ENCODE measurements around the gene POLD3. TPM values are rescaled to one million over a fixed set of nuclear protein-coding genes. Genes with fewer than 3 reads are reported as not detected.

Gene POLD3
- total and polyA plus RNA-seq, 2 of the 8 experiments (the other 6 are each of a cell fraction or from before 2014, with no cell fraction given) = 18.1 to 29.3 TPM

DNA sequence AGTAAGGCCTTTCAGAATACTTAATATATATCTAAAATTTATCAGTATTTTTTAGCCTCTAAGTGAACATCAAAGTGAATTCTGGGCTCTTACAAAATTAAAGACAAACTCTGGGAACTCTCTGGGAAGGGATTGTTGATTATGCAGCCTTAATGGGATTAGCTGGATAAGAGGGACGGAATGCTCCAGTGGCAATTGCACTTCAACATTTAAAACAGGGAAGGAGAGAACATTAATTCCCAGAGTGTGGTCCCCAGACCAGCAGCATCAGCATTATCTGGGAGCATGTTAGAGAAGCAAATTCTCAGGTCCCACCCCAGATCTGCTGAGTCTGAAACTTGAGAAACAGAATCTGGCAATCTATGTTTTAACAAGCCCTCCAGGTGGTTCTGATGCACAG is 46.5 kb downstream of the POLD3 start:
- Histone ChIP-seq H3K14ac (ENCODE audit: insufficient read length) (no peak overlapping the region), H3K4me2 (ENCODE audit: insufficient read depth in 1 of 2, low read depth in 2 of 2, low read length in 2 of 2) (no peak overlapping the region), H2AFZ (ENCODE audit: low read length) (no peak overlapping the region), H4K20me1 (replicated peaks in 1 of 2; ENCODE audit: control insufficient read depth in 1 of 2, insufficient read depth in 2 of 2, low read length in 2 of 2) (peaks cover 0 to 2% of the 10 kb centered on the region in 2 experiments), H3K27me3 (replicated peaks in 1 of 4; ENCODE audit: control insufficient read depth in 3 of 4, extremely low read depth in 1 of 4, insufficient read depth in 3 of 4, low read length in 3 of 4) (no peaks in the 10 kb centered on the region), H2BK12ac (ENCODE audit: low read depth, low read length) (no peak overlapping the region), H3K9ac (replicated peaks in 1 of 4; ENCODE audit: extremely low read depth in 1 of 4, low read depth in 3 of 4, low read length in 3 of 4) (no peak overlapping the region), H3K4me1 (replicated peaks in 1 of 4; ENCODE audit: control insufficient read depth in 3 of 4, insufficient read depth in 4 of 4, low read length in 3 of 4) (no peaks in the 10 kb centered on the region), H4K8ac (ENCODE audit: extremely low read depth, insufficient read depth, low read length) (no peak overlapping the region), H2BK15ac (ENCODE audit: low read length) (no peak overlapping the region), H3K18ac (ENCODE audit: extremely low read depth, low read length) (no peak overlapping the region), H3K79me2 (ENCODE audit: control insufficient read depth in 1 of 2, insufficient read depth in 2 of 2, low read length in 2 of 2) (no peaks in the 10 kb centered on the region), H4K5ac (ENCODE audit: insufficient read length, low read depth, low read length) (no peak overlapping the region), H3K36me3 (ENCODE audit: control insufficient read depth in 2 of 4, insufficient read depth in 4 of 4, low read length in 3 of 4) (peaks cover 3 to 60% (median 34%) of the 10 kb centered on the region in 4 experiments), H3K4me3 (ENCODE audit: extremely low read depth in 1 of 4, insufficient read depth in 2 of 4, low read depth in 3 of 4, low read length in 4 of 4) (no peak overlapping the region), H4K91ac (replicated peaks; ENCODE audit: insufficient read length, low read length) (no peak overlapping the region), H2AK5ac (ENCODE audit: low read depth, low read length) (no peak overlapping the region), H3K23ac (ENCODE audit: insufficient read length) (no peak overlapping the region), H3K27ac (ENCODE audit: low read depth, low read length) (no peak overlapping the region), H3K56ac (replicated peaks; ENCODE audit: insufficient read length, low read depth, low read length) (no peak overlapping the region), H3K9me3 (ENCODE audit: insufficient read depth in 2 of 2, low read depth in 1 of 2, low read length in 1 of 2) (no peaks in the 10 kb centered on the region), H2BK20ac (ENCODE audit: low read length) (no peak overlapping the region), H3K23me2 (ENCODE audit: low read depth, low read length) (no peaks in the 10 kb centered on the region), H2BK5ac (ENCODE audit: low read depth, low read length) (no peak overlapping the region), H3K4ac (replicated peaks; ENCODE audit: insufficient read length, low read depth, low read length) (no peak overlapping the region), H2BK120ac (replicated peaks; ENCODE audit: low read depth, low read length) (no peak overlapping the region), H3K79me1 (ENCODE audit: low read depth, low read length) (no peaks in the 10 kb centered on the region)
- 100% methylated on average over 1 of the region's 1 CpG; no CpG with 5 or more reads in 1 of the 2 experiments for WGBS, 2 experiments (ENCODE audit: extremely low coverage in 1 of 2, insufficient coverage in 1 of 2, insufficient read length in 1 of 2, insufficient replicate concordance in 2 of 2, low coverage in 1 of 2, low lambda C conversion rate in 2 of 2, missing lambda C conversion rate in 1 of 2)
- DNase-seq (ENCODE audit: low read depth in 1 of 2, low spot score in 2 of 2) = no peak
- FAIRE-seq = no peak
- POLR2A ChIA-PET (ENCODE audit: partially characterized antibody) = no interaction called here
- CTCF ChIA-PET (ENCODE audit: partially characterized antibody) = interaction anchor here (0.9 to 2.9 kb wide), 5 partner anchors 8 to 101 kb away, joined by 3 to 13 read pairs (median 4); no protein-coding TSS in a partner anchor
- TF ChIP-seq SP4 (IDR thresholded peaks at IDR 0.05; ENCODE audit: low read length) = no peak
- no peak for TF ChIP-seq CHD1 (IDR thresholded peaks at IDR 0.05; ENCODE audit: low read depth, low read length)
- TF ChIP-seq CTBP2 (IDR thresholded peaks at IDR 0.05; ENCODE audit: borderline replicate concordance, insufficient read depth, insufficient read length, low read length) = no peak
- TF ChIP-seq, protein P1, sequence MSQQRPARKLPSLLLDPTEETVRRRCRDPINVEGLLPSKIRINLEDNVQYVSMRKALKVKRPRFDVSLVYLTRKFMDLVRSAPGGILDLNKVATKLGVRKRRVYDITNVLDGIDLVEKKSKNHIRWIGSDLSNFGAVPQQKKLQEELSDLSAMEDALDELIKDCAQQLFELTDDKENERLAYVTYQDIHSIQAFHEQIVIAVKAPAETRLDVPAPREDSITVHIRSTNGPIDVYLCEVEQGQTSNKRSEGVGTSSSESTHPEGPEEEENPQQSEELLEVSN (IDR thresholded peaks at IDR 0.05) = no peak
- TF ChIP-seq JUN (IDR thresholded peaks at IDR 0.05; ENCODE audit: low read depth, low read length) = no peak
- TF ChIP-seq SP1 (IDR thresholded peaks at IDR 0.05; ENCODE audit: low read depth, low read length) = no peak
- no peak for TF ChIP-seq MAFK (IDR thresholded peaks at IDR 0.05; ENCODE audit: low read depth, low read length)
- TF ChIP-seq, protein P2, sequence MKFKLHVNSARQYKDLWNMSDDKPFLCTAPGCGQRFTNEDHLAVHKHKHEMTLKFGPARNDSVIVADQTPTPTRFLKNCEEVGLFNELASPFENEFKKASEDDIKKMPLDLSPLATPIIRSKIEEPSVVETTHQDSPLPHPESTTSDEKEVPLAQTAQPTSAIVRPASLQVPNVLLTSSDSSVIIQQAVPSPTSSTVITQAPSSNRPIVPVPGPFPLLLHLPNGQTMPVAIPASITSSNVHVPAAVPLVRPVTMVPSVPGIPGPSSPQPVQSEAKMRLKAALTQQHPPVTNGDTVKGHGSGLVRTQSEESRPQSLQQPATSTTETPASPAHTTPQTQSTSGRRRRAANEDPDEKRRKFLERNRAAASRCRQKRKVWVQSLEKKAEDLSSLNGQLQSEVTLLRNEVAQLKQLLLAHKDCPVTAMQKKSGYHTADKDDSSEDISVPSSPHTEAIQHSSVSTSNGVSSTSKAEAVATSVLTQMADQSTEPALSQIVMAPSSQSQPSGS (IDR thresholded peaks at IDR 0.05; ENCODE audit: low read length) = no peak
- no peak for TF ChIP-seq YY1 (IDR thresholded peaks at IDR 0.05; ENCODE audit: low read depth, low read length)
- TF ChIP-seq KDM5A (IDR thresholded peaks at IDR 0.05; ENCODE audit: low read length) = no peak
- TF ChIP-seq SAP30 (IDR thresholded peaks at IDR 0.05; ENCODE audit: insufficient read depth, insufficient replicate concordance, low read length) = no peak
- no peak for TF ChIP-seq TAF7 (optimal IDR thresholded peaks at IDR 0.05; ENCODE audit: borderline replicate concordance, low read depth, low read length)
- TF ChIP-seq POLR2AphosphoS5 (IDR thresholded peaks at IDR 0.05; ENCODE audit: low read depth, low read length) = no peak
